ENCODE data around the gene KIZ.

Gene KIZ

DNA sequence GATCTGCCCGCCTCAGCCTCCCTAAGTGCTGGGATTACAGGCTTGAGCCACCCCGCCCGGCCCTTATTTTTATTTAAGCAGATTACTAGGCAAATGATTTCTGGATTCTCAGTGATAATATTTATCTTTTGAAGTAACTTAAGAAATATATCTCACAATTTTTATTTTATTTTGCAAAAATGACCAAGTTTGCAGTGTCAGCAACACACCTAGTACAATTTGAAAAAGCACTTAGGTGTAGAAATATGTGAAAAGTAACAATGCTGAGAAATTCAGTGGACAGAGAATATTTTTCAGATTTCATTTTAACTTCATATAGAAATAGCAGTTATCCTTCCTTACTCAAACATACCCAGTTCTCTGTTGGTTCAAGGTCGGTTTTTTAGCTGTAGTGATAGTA is 98.3 kb downstream of the KIZ start:
- Histone ChIP-seq H3K9me3 (no peaks in the 10 kb centered on the region), H3K4me1 (peaks cover 14% of the 10 kb centered on the region), H3K27me3 (ENCODE audit: low read depth) (no peaks in the 10 kb centered on the region), H3K36me3 (replicated peaks) (no peaks in the 10 kb centered on the region), H3K4me3 (no peak overlapping the region)
- DNase-seq (ENCODE audit: low spot score in 2 of 2): no peak
- in situ Hi-C loops (cut with MboI; ENCODE audit: low sequenced_read_pairs): no loop called here

DNA sequence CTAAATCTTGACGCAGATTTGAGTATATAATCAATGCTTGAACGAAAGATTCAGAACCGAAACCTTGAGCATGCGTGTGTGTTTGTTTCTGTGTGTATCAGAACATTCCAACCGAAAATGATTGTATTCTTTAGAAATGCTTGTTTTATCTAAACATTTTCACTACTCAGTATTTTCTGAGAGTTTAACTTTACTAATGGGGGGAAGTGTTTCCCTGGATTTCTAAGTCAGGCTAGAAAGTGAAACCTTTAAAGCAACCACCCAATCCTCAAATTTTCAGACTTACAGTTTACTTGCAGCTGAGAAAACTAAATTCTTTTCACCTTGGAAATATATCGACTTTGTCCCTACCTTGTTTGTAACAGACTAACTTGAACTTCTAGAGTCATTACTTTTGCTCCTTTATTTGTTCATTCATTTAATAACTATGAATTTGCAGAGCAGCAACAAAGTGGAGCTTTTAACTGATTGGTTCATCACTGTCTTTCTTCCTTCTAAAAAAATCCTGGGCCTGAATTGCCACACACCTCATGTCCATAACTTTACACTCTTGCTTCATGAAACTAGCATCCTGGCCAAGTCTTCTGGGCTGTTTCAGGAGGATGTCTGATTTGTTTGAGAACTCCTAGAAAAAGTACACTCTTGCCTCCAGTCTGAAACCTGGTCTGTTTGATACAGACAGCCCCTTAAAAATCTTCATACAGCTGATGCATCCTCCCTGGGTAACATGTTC is 99.5 kb downstream of the KIZ start:
- H3K36me3 ChIP-seq (replicated peaks): no peaks in the 10 kb centered on the region
- H3K27me3 ChIP-seq (ENCODE audit: low read depth): no peaks in the 10 kb centered on the region
- in situ Hi-C loops (cut with MboI; ENCODE audit: low sequenced_read_pairs): no loop called here
- H3K9me3 ChIP-seq: no peaks in the 10 kb centered on the region
- peaks cover 14% of the 10 kb centered on the region for H3K4me1 ChIP-seq
- no peak overlapping the region for H3K4me3 ChIP-seq
- DNase-seq (ENCODE audit: low spot score in 2 of 2): no peak

DNA sequence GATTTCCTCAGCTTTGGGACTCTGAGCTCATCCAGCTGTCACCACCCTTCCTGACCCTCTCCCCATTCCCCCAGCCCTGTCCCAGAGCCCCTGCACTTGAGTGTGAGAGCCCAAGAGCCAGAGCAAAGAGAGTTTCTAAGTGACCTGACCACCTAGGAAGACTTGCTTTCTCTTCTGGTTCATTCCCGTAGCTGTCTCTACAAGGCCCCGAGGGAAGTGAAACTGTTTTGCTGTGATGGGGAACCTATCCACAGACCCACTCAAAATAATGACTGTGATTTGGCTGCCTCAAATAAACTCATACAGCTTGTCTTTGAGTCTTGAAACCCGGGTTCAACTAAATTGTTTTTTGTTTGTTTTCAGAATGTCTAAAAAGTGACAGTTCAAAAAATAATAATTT is 102.6 kb downstream of the KIZ start:
- no peaks in the 10 kb centered on the region for H3K36me3 ChIP-seq (replicated peaks)
- in situ Hi-C loops (cut with MboI; ENCODE audit: low sequenced_read_pairs): no loop called here

DNA sequence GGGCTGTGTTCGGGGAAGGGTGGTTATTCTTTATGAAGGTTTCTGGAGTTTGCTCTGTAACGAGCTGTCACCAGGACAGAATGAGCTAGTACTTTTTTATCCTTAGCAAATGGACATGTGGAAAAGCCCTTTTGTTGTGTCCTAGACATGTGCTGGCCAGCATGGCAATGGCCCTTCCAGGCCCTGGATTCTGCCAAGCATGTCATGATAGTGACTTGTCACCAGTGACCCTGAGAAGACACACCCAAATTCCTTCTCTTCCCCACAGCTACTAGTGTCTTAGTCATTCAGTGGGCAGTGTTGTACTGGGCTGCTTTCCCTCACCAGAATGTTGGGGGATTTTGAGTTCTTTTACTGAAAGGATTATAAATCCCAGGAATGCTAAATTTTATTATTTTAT is 103.3 kb downstream of the KIZ start:
- no peak for DNase-seq (ENCODE audit: low spot score in 2 of 2)
- H3K4me3 ChIP-seq: no peak overlapping the region
- H3K9me3 ChIP-seq: no peaks in the 10 kb centered on the region
- in situ Hi-C loops (cut with MboI; ENCODE audit: low sequenced_read_pairs): no loop called here
- H3K36me3 ChIP-seq (replicated peaks): no peaks in the 10 kb centered on the region
- H3K27me3 ChIP-seq (ENCODE audit: low read depth): no peaks in the 10 kb centered on the region
- peaks cover 13% of the 10 kb centered on the region for H3K4me1 ChIP-seq

More for the DNA sequence above, 102.6 kb downstream of the KIZ start:
- DNase-seq (ENCODE audit: low spot score in 2 of 2): no peak
- Histone ChIP-seq H3K4me3 (no peak overlapping the region), H3K27me3 (ENCODE audit: low read depth) (no peaks in the 10 kb centered on the region), H3K4me1 (peaks cover 14% of the 10 kb centered on the region), H3K9me3 (no peaks in the 10 kb centered on the region)

DNA sequence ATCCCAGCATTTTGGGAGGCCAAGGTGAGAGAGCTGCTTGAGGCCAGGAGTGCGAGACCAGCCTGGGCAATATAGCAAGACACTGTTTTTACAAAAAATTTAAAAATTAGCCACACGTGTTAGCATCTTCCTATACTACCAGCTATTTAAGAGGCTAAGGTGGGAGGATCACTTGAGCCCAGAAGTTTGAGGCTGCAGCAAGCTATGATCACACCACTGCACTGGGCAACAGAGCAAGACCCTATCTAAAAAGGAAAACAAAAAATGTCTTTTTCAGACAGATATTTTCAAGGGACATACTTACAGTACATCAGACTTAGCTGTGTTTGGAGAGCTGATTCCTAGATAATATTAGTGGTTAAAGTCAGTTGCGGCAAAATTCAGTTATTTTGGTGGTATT is 104.3 kb downstream of the KIZ start:
- in situ Hi-C loops (cut with MboI; ENCODE audit: low sequenced_read_pairs): no loop called here
- no peaks in the 10 kb centered on the region for H3K9me3 ChIP-seq
- no peaks in the 10 kb centered on the region for H3K36me3 ChIP-seq (replicated peaks)
- DNase-seq (ENCODE audit: low spot score in 2 of 2): no peak
- no peaks in the 10 kb centered on the region for H3K27me3 ChIP-seq (ENCODE audit: low read depth)
- peaks cover 6% of the 10 kb centered on the region for H3K4me1 ChIP-seq
- no peak overlapping the region for H3K4me3 ChIP-seq

DNA sequence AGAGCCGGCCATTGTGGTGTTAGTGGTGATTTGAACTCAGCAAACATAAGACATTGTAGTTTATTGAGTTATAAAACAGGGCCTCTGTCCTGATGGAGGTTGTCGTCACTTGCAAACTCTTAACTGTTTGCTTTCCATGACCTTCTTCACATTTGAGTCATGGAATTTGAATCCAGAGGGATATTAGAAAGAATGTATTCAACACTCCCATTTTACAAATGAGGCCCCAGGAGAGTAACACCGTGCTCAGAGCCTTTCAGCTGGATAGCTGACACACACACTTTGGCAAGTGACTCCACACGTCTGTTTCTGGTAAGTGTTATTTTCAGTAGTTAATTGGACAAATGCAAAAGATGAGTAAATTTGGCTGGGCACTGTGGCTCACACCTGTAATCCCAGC is 104.8 kb downstream of the KIZ start:
- no peaks in the 10 kb centered on the region for H3K27me3 ChIP-seq (ENCODE audit: low read depth)
- H3K4me3 ChIP-seq: no peak overlapping the region
- in situ Hi-C loops (cut with MboI; ENCODE audit: low sequenced_read_pairs): no loop called here
- peaks cover 7% of the 10 kb centered on the region for H3K4me1 ChIP-seq
- no peaks in the 10 kb centered on the region for H3K36me3 ChIP-seq (replicated peaks)
- no peaks in the 10 kb centered on the region for H3K9me3 ChIP-seq
- DNase-seq (ENCODE audit: low spot score in 2 of 2): no peak

DNA sequence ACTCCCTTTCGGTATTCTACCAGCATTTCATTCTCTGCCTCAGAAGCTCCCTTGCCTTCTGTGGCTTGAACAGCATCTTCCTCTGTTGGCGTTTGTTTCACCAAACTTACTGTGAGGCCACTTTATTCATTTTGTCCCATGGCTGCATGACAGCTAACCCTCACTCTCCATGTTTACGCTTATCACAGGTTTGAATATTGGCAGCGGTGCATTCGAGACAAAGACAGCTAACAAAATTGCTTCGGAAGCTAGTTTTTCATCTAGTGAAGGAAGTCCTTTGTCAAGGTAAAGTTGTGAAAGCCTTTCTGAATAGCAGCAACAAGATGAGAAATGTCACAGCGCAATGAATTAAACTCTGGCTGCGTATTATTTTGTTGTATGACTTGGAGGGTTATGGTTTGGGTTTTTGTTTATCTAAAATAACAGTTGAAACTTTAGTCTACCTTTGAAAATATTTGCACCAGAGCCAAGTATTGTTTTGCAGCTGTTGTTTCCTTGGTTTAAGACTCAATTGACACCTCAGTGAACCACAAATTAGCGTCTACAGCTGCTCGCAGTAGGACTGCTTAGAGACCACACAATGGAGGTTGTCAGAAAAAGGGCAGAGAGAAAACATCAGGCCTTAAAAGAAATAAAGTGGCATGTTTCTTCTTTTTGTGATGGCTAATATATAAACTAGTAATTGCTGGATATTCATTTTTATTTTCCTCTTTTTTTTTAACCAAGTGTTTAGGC is 106.8 kb downstream of the KIZ start:
- Histone ChIP-seq H3K36me3 (replicated peaks) (no peaks in the 10 kb centered on the region), H3K4me1 (peaks cover 10% of the 10 kb centered on the region), H3K4me3 (no peak overlapping the region), H3K27me3 (ENCODE audit: low read depth) (no peaks in the 10 kb centered on the region), H3K9me3 (no peaks in the 10 kb centered on the region)
- in situ Hi-C loops (cut with MboI; ENCODE audit: low sequenced_read_pairs): no loop called here
- no peak for DNase-seq (ENCODE audit: low spot score in 2 of 2)

DNA sequence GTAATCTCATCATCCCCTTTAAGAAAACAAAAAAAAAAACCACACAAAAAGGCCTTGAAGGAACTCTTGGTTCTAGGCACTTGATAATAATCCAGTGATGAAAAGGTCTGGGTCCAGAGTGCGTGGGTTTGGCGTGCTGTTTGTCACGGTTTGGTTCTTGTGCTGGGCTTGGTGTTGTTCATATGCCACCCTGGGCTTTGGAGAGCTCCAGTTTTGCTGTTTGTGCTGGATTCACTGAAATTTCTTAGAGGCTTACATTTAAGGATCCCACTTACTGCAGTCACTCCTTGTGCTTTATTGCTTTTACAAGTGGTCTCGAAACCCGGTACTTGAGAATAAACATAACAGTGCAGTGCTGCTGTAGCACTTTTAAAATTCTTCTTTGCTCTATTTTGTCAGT is 108.4 kb downstream of the KIZ start:
- Histone ChIP-seq H3K27me3 (ENCODE audit: low read depth) (no peaks in the 10 kb centered on the region), H3K4me1 (peaks cover 10% of the 10 kb centered on the region), H3K36me3 (replicated peaks) (no peaks in the 10 kb centered on the region), H3K9me3 (no peaks in the 10 kb centered on the region), H3K4me3 (no peak overlapping the region)
- DNase-seq (ENCODE audit: low spot score in 2 of 2): no peak
- in situ Hi-C loops (cut with MboI; ENCODE audit: low sequenced_read_pairs): no loop called here

DNA sequence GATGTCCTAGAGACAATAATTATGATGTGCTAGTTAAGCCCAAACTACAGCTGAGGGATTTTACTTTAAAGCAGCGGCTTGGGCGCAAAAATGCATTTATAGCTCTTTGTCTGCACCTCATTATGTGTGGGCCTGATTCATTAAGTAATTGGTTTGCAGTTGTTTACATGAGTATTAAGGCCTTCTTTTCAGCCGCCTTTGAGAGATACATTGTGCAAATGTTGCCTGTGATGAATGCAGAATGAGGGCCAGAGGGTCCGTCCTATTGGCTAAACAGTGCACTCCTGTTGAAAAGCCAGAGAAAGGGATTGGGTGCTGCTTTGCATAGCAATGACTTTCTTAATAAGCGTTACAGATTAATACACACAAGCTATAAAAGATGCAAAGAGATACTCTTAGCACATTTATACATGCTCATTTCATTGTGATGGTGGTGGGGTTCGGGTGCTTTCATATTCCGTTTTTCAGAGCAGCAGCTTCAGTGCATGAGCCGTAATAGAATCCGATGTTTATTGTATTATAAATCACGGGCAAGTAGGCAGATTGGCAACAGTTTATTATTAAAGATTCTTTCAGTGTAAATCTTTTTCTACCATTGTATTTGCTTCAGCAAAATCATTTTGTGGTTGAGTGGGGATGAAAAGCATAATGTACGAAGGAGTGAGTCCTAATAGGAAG is 109.1 kb downstream of the KIZ start:
- H3K9me3 ChIP-seq: no peaks in the 10 kb centered on the region
- H3K36me3 ChIP-seq (replicated peaks): no peaks in the 10 kb centered on the region
- H3K27me3 ChIP-seq (ENCODE audit: low read depth): no peaks in the 10 kb centered on the region
- in situ Hi-C loops (cut with MboI; ENCODE audit: low sequenced_read_pairs): loop anchor here (5.0 kb wide), 2 partner anchors 267 to 373 kb away; no protein-coding TSS in a partner anchor
- no peak overlapping the region for H3K4me3 ChIP-seq
- peak; percentile 74 to 86 for DNase-seq (ENCODE audit: low spot score in 2 of 2)
- H3K4me1 ChIP-seq: peaks cover 10% of the 10 kb centered on the region

DNA sequence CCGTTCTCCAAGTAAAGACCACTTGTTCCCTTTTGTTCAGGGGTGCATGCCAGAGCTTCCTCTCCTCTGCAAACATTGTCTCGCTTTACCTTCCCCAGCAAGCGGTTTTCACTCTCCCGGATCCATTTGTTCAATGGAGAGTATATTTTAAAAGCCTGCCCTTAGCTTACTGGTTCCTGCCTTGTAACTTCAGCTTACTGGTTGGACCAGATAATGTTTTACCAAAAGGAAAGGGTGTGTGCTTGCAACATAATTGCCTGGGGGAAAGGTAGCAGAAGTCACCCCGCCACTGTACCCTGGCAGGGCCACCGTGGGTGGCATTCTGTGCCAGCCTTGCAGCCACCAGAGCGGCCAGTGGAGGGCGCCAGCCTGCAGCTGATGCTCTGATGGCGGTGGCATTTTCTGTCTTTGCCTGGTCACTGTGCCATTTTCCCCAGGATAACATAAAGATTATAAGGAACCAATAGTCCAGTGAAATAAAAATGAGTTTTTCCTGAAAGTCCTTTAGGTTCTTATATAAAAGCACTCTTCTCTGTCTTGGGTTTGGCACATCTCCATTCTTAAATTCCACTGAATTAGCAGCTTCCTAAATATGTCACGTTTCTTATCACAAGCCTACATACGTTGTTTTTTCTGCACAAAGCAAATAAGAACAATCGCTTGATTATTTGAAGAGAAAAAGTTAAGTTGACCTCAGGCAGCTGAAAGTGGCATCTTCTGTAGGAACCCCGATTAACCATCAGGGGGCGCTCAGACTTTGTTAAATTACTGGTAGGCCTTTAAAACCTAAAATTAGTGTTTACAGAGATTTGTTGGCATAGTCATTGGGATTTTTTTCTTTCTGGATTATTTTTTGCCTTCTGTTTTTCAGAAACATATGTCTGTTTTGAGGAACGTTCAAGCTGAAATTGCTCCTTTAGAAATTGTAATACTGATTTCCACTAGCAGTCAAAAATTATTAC is 109.9 kb downstream of the KIZ start:
- H3K4me3 ChIP-seq: no peak overlapping the region
- H3K9me3 ChIP-seq: no peaks in the 10 kb centered on the region
- peak; percentile 65 to 83 for DNase-seq (ENCODE audit: low spot score in 2 of 2)
- no peaks in the 10 kb centered on the region; the same call in 1 of the 2 replicates for H3K36me3 ChIP-seq (replicated peaks)
- in situ Hi-C loops (cut with MboI; ENCODE audit: low sequenced_read_pairs): loop anchor here (5.0 kb wide), 2 partner anchors 267 to 373 kb away; no protein-coding TSS in a partner anchor
- H3K27me3 ChIP-seq (ENCODE audit: low read depth): no peaks in the 10 kb centered on the region
- H3K4me1 ChIP-seq: peaks cover 10% of the 10 kb centered on the region

DNA sequence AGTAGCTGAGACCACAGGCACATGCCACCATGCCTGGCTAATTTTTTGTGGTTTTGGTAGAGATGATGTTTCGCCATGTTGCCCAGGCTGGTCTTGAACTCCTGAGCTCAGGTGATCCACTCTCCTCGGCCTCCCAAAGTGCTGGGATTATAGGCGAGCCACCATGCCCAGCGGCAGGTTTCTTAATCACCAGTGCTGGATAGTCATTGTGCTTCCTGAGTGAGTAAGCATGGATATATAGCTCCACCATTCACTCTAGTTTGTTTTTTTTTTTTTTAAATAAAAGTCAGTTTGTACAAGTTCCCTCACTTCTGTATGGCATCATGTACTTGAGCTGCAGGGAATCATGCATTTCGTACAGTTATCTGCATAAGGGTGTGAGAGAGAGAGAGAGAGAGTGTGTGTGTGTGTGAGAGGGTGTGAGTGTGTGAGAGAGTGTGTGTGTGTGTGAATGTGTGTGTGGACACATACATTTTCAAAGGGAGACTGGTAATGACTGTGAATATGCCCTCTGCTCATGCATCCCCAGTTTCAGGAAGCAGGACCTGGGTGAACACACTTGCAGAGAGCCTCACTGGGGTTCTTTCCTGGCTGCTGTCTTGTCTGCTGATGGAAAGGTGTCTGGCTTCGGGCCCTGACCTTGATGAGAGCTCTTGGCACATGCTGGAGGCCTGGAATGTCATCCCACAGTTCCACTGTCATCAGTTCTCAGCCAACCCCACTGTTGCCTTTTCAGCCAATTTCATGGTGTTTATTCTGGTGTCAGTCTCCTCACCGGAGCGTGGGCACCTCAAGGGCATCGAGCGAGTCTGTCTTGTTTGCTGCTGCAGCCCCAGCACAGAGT is 112.3 kb downstream of the KIZ start:
- Histone ChIP-seq H3K4me1 (peaks cover 10% of the 10 kb centered on the region), H3K9me3 (no peaks in the 10 kb centered on the region), H3K4me3 (no peak overlapping the region), H3K36me3 (replicated peaks) (no peaks in the 10 kb centered on the region; the same call in 1 of the 2 replicates), H3K27me3 (ENCODE audit: low read depth) (no peaks in the 10 kb centered on the region)
- DNase-seq (ENCODE audit: low spot score in 2 of 2): no peak
- in situ Hi-C loops (cut with MboI; ENCODE audit: low sequenced_read_pairs): loop anchor here (5.0 kb wide), 2 partner anchors 264 to 376 kb away; no protein-coding TSS in a partner anchor

DNA sequence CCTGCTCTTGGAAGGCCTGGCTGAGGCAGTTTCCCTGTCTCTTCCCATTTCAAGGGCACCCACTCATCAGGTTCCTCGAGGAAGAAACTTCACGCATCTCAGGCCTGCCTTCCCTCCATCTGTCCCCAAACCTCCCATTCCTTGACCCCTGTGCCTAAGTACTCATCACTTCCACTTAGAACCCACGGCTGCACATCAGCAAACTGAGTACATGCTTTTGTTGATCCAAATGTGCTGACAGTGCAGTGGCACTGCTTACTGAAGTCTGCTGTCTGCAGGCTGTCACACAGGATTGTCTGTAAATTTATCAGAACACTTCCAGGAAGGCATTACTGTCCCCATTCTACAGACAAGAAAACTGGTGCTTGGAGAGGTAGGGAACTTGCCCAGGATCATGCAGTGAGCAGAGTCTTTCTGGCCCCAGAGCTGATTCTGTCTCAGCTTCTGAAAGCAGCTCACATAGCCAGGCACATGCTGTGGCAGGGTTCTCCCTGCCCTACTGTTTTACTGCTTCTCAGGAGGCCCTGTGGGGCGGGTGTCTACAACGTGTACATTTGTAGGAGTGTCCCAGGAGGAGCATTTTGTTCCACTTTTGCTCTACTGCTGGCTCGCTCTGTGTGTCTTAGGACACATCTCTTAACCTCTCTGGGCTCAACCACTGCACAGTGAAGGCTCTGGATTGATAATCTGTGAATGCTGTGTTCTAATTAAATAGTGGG is 113.1 kb downstream of the KIZ start:
- in situ Hi-C loops (cut with MboI; ENCODE audit: low sequenced_read_pairs): loop anchor here (5.0 kb wide), 2 partner anchors 263 to 377 kb away; no protein-coding TSS in a partner anchor

More for the DNA sequence above, 113.1 kb downstream of the KIZ start:
- no peaks in the 10 kb centered on the region for H3K9me3 ChIP-seq
- peaks cover 10% of the 10 kb centered on the region for H3K4me1 ChIP-seq
- no peaks in the 10 kb centered on the region; the same call in 1 of the 2 replicates for H3K36me3 ChIP-seq (replicated peaks)
- no peak for DNase-seq (ENCODE audit: low spot score in 2 of 2)
- no peaks in the 10 kb centered on the region for H3K27me3 ChIP-seq (ENCODE audit: low read depth)
- H3K4me3 ChIP-seq: no peak overlapping the region

All from HAP-1 (cell line).